GM19351 (cell line): ENCODE data around the gene TXN2.
"Not testable (repeated sequence)": the region's sequence is repeated elsewhere in the genome, so short reads cannot be mapped to it uniquely, and the experiment has no call there.

Source experiments
- ATAC-seq: cut with Tn5 transposase; IDR thresholded peaks from one replicate; pipeline ENCODE4 v1.9.1; 2021; ENCODE audit warnings: mild to moderate bottlenecking, moderate library complexity; ENCODE audit not compliant: unreplicated experiment

TXN2 gene, protein sequence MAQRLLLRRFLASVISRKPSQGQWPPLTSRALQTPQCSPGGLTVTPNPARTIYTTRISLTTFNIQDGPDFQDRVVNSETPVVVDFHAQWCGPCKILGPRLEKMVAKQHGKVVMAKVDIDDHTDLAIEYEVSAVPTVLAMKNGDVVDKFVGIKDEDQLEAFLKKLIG

GRCh38 chr22:36481393-36482168, at the start of gene TXN2:
Gene TXN2 (minus strand): TSS chr22:36481640. CDS start chr22:36480837, 803 bp downstream.
- peak; percentile 82 for ATAC-seq

DNA sequence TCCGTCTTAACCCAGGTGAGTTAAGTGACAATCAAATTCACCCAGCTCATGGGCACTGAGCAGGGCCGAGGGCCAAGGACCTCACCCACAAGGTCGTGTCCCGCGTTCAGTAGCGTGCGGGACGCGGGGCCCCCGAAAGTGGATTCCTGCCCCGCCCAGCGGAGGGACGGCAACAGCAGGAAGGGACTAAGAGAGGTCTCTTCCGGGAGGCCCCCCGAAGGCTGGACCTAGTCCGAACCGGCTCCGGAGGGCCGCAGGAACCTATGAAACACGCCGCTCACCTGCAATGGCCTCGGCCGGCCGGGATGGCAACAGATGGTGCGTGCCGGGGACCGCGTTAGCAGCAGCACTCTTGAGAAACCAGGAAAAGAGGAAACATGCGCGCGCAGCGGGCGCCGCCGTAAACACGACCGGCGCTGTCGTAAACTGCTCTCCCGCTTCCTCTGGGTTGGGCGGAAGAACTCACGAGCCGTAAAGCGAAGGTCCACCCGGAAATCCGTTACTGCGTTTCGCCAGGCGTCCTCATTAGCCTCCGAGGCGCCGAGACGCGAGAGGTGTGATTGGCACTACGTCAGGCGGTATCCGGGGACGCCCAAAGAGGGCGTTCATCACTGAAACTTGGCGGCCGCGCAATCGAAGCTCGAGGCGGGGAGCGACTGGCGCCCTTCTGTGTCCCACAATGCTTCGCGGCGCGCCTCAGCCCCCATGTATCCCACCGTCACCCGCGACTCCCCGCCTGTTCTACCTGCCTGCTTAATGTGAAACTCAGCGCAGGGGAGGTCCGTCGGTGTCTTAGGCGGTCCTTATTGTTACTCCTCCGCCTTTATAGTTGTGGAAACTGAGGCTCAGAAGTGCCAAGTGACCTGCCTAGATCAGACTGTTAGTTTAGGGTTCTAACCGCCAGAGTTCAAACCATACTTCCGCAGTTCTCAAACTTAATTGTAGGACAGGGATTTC, 47.6 kb upstream of the TXN2 start, which contains the start of gene EIF3D:
Gene EIF3D (minus strand): TSS at position 372 of the 957 bp plus-strand sequence. CDS start 3,045 bp downstream, outside the sequence.
- ATAC-seq: peak; percentile 92

DNA sequence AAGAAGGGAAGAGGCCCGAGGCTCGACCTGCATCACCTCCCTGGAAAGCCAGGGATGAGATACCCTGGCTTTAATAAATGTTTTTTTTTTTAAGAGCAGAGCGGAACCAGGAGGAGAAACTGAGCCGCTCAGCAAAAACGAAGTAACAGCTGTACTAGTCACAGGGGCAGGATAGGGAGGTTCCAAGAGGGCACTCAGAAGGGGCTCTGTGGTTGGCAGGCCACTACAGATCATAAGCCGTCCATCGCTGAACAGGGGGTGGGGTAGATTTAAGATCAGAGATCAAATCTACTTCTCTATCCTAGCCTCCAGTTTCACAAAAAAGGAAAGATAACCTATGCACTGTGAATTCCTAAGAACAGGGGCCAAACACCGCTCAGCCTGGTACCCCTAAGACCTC, 46.9 kb upstream of the TXN2 start:
- no peak for ATAC-seq

GRCh38 chr22:36522662-36523061, 41.2 kb upstream of the TXN2 start:
- no peak for ATAC-seq

DNA sequence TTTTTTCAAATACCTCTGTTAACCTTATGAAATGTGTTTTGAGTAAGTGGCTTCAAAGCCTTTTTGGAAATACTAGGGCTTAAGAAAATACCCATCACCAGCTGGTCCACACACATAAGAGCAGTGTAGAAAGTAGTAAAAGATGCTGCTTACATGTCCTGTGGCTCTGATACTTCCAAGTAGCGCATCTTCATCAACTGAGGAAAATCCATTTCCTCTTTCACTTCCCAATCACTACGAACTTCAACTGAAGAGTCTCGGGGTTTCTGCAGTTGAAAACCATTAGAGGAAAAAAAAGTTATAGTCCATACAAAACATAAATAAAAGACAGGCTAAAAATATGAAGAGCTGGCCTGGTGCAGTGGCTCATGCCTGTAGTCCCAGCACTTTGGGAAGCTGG, 39.0 kb upstream of the TXN2 start:
- ATAC-seq: no peak

DNA sequence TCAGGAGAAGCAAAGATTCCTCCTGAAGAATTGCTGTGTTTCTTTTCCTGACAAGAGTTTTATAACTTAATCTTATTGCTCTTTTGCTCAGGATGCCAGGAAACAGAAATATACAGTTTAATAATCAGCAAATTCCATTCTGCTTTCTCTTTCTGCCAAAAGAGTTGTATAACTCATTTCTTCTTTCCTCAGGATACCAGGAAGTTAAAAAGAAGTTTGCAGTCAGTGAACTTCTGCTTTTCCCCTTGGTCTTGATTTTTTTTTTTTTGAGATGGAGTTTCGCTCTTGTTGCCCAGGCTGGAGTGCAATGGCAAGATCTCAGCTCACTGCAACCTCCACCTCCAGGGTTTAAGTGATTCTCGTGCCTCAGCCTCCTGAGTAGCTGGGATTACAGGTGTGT, 38.5 kb upstream of the TXN2 start:
- not testable (repeated sequence) for ATAC-seq

DNA sequence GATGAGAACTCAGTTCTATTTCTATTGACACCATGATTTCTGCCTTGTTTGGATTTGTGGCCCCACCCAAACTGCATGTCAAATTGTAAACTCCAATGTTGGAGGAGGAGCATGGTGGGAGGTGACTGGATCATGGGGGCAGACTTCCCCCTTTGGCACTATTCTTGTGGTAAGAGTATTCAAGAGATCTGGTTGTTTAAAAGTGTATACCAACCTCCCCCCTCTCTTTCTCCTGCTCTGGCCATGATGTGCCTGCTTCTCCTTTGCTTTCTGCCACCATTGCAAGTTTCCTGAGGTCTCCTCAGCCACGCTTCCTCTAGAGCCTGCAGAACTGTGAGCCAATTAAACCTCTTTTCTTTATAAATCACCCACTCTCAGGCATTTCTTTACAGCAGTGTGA, 33.3 kb upstream of the TXN2 start:
- ATAC-seq: no peak

DNA sequence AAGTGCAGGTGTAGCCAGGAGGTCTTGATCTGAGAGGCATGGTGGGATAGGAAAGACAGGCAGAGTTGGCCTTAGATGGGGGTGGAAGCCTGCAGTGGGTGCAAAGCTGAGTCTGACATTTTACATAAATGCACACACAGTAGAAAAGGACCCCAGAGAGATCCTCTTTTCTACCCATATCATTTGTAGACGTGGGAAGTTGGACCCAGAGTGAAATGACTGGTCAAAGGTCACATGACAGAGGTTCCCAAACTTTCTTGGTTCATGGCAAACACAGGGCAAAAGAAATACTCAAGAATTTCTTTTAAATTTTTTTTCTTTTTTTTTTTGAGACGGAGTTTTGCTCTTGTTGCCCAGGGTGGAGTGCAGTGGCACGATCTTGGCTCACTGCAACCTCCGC, 31.6 kb upstream of the TXN2 start:
- ATAC-seq: no peak

DNA sequence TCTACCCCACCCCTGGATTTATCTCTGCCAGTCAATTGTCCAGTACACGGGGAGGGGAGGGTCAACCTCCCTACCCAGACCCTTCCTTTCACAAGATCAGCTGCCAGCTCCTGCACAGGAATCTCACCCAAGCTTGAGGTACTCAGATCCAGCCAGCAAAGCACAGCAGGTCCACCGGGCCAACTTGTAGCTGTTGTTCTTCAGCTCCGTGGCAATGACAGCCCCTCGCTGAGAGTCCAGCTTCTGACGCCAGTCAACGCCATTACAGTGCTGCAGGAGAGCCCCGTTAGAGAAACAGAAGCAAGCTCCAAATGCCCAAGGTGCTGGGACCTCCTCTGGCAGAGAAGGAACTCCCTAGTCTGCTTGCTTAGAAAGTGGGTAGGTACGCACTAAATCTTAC, 30.9 kb upstream of the TXN2 start:
- ATAC-seq: no peak

GRCh38 chr22:36510966-36511881, 29.8 kb upstream of the TXN2 start:
- no peak for ATAC-seq

- ATAC-seq: no peak
Observed at GRCh38 chr22:36510384-36510783, 28.9 kb upstream of the TXN2 start.

- no peak for ATAC-seq
Observed at GRCh38 chr22:36507518-36508010, 26.1 kb upstream of the TXN2 start.

DNA sequence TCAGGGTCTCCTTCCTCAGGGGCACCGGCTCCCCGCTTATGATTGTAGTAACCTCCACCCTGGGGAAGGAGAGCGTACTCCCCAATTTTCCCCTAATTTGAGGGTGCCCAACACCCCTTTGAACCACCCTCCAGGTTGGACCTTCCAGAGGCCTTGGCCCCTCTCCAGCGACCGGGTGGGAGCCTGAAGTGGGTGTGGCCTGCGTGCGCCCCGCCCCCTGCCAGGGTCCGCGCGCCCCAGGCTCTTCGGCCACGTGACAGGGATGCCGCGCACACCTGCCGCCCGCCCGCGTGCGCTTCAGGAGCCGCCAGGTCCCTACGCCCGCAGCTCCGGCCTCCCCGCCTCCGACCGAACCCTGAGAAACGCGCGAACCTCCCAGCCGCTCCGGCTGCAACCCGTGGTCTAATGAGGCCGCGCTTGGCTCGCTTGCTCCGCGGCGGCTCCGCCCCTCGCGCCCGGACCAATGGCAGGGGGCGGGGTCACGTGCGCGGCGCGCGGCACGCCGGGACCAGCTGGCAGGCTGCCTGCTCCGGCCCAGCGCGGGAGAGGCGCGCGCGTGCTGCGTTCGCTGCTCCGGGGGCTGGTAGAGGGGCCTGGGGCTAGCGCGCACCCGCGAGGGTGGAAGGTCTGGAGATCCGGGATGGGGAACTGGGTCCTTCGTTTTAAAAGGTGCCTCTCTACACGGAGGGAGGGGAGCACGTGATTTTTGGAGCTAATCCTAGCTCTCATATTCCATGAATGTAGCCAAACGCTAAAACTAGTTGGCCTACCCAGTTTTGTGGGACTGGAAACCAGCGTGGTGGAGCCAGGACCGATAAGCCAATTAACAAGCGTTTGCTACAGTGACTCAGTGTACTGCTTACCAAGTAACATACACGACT, 25.4 kb upstream of the TXN2 start, which contains the start of gene FOXRED2:
Gene FOXRED2 (minus strand): TSS at position 404 of the 881 bp plus-strand sequence. CDS start 618 bp downstream, outside the sequence.
- ATAC-seq: peak; percentile 73

GRCh38 chr22:36505998-36506635, 24.7 kb upstream of the TXN2 start:
- no peak for ATAC-seq

- no peak for ATAC-seq
Observed at GRCh38 chr22:36497910-36498665, 16.6 kb upstream of the TXN2 start.

- ATAC-seq: peak; percentile 55
Observed at GRCh38 chr22:36493690-36494110, 12.3 kb upstream of the TXN2 start.

- ATAC-seq: no peak
Observed at GRCh38 chr22:36492109-36492508, 10.7 kb upstream of the TXN2 start.

GRCh38 chr22:36491155-36491554, 9.7 kb upstream of the TXN2 start:
- ATAC-seq: no peak
